HEK293 (cell line): Measurements from ENCODE around the gene POLR1H.

Source experiments
- CTCF ChIA-PET: fragments of 350-600 bp; formaldehyde crosslinking; extraction: SDS; loops from one replicate; lab custom pipeline; 2021; ENCODE audit warnings: antibody characterized with exemption; lab: Yijun Ruan, JAX
- POLR2A ChIA-PET: fragments of 300-600 bp; formaldehyde crosslinking; extraction: SDS; loops from one replicate; lab custom pipeline; 2020; ENCODE audit warnings: antibody characterized with exemption, inconsistent platforms; lab: Yijun Ruan, JAX
- H3K27ac ChIP-seq: fragments of 200-500 bp; sonication (Bioruptor generic); 2 replicates; pipeline ENCODE4 v1.5.1; 2014; ENCODE audit warnings: low read depth, low read length, control low read depth, inconsistent platforms; ENCODE audit errors: extremely low read depth
- H3K36me3 ChIP-seq, 2 experiments: fragments of 200-500 bp in 1 of 2; sonication (Bioruptor generic) in 1 of 2; 1 replicate in 1 of 2; 2 replicates in 1 of 2; pipeline ENCODE4 v1.5.1; 2014 to 2017; ENCODE audit warnings: inconsistent platforms in 2 of 2, low read length in 2 of 2; ENCODE audit not compliant: control insufficient read depth in 2 of 2, insufficient read depth in 1 of 2
- H3K4me1 ChIP-seq: fragments of 200-500 bp; sonication (Bioruptor generic); 2 replicates; pipeline ENCODE4 v1.5.1; 2014; ENCODE audit warnings: mild to moderate bottlenecking, low read length, inconsistent platforms; ENCODE audit not compliant: control insufficient read depth, insufficient read depth
- H3K4me3 ChIP-seq: 2 replicates; pipeline ENCODE4 v1.5.1; 2011; ENCODE audit warnings: low read depth, mild to moderate bottlenecking, control low read depth, low read length, moderate library complexity
- H3K9me3 ChIP-seq: fragments of 200-500 bp; sonication (Bioruptor generic); 2 replicates; pipeline ENCODE4 v1.5.1; 2014; ENCODE audit warnings: low read depth, low read length, inconsistent platforms; ENCODE audit not compliant: control insufficient read depth, insufficient read depth
- FEZF1 ChIP-seq: fragments of 450-650 bp; formaldehyde crosslinking; IDR thresholded peaks from 2 replicates; pipeline ENCODE4 v1.5.1; 2016; ENCODE audit warnings: missing biosample characterization, missing genetic modification characterization
- SCRT2 ChIP-seq: fragments of 450-650 bp; formaldehyde crosslinking; IDR thresholded peaks from 2 replicates; pipeline ENCODE4 v1.5.1; 2016; ENCODE audit warnings: missing biosample characterization, missing genetic modification characterization
- ZNF10 ChIP-seq: fragments of 450-650 bp; formaldehyde crosslinking; IDR thresholded peaks from 2 replicates; pipeline ENCODE4 v1.5.1; 2017; ENCODE audit warnings: missing biosample characterization, missing genetic modification characterization
- ZNF121 ChIP-seq: fragments of 450-650 bp; formaldehyde crosslinking; IDR thresholded peaks from 2 replicates; pipeline ENCODE4 v1.5.1; 2016; ENCODE audit warnings: missing biosample characterization, missing genetic modification characterization
- ZNF223 ChIP-seq: fragments of 450-650 bp; formaldehyde crosslinking; IDR thresholded peaks from 2 replicates; pipeline ENCODE4 v1.5.1; 2016; ENCODE audit warnings: missing biosample characterization, missing genetic modification characterization
- ZNF266 ChIP-seq: fragments of 450-650 bp; formaldehyde crosslinking; IDR thresholded peaks from 2 replicates; pipeline ENCODE4 v1.5.1; 2016; ENCODE audit warnings: missing biosample characterization, missing genetic modification characterization, low read depth
- ZNF324 ChIP-seq: fragments of 450-650 bp; formaldehyde crosslinking; IDR thresholded peaks from 2 replicates; pipeline ENCODE4 v1.5.1; 2016; ENCODE audit warnings: missing biosample characterization, missing genetic modification characterization
- ZNF416 ChIP-seq: fragments of 450-650 bp; formaldehyde crosslinking; IDR thresholded peaks from 2 replicates; pipeline ENCODE4 v1.5.1; 2016; ENCODE audit warnings: missing biosample characterization, missing genetic modification characterization
- ZNF561 ChIP-seq: fragments of 450-650 bp; IDR thresholded peaks from 2 replicates; pipeline ENCODE4 v1.5.1; 2018; ENCODE audit warnings: missing biosample characterization, missing genetic modification characterization, borderline replicate concordance
- ZNF623 ChIP-seq: fragments of 450-650 bp; formaldehyde crosslinking; IDR thresholded peaks from 2 replicates; pipeline ENCODE4 v1.5.1; 2016; ENCODE audit warnings: missing biosample characterization, missing genetic modification characterization
- TF ChIP-seq, protein P1 (sequence below): fragments of 450-650 bp; formaldehyde crosslinking; conservative IDR thresholded peaks from 2 replicates; pipeline ENCODE4 v1.5.1; 2016; ENCODE audit warnings: low read depth, missing biosample characterization, missing genetic modification characterization
- TF ChIP-seq, protein P2 (sequence below): fragments of 450-650 bp; formaldehyde crosslinking; IDR thresholded peaks from 2 replicates; pipeline ENCODE4 v1.5.1; 2016; ENCODE audit warnings: missing biosample characterization, missing genetic modification characterization
- TF ChIP-seq, protein P3 (sequence below): fragments of 450-650 bp; formaldehyde crosslinking; IDR thresholded peaks from 2 replicates; pipeline ENCODE4 v1.5.1; 2016; ENCODE audit warnings: missing biosample characterization, missing genetic modification characterization
- TF ChIP-seq, protein P4 (sequence below): fragments of 450-650 bp; formaldehyde crosslinking; IDR thresholded peaks from 2 replicates; pipeline ENCODE4 v1.5.1; 2016; ENCODE audit warnings: missing biosample characterization, missing genetic modification characterization, low read depth
- TF ChIP-seq, protein P5 (sequence below): fragments of 450-650 bp; formaldehyde crosslinking; IDR thresholded peaks from 2 replicates; pipeline ENCODE4 v1.5.1; 2017; ENCODE audit warnings: missing biosample characterization, missing genetic modification characterization

The POLR1H gene

DNA sequence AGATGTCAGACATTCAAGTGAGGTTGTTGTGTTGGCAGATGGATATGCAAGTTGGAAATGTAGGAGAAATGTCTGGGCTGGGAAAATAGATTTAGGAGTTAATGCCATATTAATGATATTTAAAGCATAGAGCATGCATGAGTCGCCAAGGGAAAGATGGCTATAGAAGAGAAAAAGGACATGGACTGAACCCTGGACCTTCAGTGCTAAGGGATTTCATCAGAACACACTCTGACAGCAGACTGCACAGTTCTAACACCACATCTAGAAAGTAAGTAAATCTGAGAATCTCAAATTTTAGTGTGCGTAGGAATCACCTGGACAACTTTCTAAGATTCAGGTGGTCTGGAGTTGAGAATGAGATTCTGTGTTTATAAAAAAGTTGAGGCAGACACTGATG is 17.3 kb upstream of the POLR1H start (continued):
- TF ChIP-seq, protein P1, sequence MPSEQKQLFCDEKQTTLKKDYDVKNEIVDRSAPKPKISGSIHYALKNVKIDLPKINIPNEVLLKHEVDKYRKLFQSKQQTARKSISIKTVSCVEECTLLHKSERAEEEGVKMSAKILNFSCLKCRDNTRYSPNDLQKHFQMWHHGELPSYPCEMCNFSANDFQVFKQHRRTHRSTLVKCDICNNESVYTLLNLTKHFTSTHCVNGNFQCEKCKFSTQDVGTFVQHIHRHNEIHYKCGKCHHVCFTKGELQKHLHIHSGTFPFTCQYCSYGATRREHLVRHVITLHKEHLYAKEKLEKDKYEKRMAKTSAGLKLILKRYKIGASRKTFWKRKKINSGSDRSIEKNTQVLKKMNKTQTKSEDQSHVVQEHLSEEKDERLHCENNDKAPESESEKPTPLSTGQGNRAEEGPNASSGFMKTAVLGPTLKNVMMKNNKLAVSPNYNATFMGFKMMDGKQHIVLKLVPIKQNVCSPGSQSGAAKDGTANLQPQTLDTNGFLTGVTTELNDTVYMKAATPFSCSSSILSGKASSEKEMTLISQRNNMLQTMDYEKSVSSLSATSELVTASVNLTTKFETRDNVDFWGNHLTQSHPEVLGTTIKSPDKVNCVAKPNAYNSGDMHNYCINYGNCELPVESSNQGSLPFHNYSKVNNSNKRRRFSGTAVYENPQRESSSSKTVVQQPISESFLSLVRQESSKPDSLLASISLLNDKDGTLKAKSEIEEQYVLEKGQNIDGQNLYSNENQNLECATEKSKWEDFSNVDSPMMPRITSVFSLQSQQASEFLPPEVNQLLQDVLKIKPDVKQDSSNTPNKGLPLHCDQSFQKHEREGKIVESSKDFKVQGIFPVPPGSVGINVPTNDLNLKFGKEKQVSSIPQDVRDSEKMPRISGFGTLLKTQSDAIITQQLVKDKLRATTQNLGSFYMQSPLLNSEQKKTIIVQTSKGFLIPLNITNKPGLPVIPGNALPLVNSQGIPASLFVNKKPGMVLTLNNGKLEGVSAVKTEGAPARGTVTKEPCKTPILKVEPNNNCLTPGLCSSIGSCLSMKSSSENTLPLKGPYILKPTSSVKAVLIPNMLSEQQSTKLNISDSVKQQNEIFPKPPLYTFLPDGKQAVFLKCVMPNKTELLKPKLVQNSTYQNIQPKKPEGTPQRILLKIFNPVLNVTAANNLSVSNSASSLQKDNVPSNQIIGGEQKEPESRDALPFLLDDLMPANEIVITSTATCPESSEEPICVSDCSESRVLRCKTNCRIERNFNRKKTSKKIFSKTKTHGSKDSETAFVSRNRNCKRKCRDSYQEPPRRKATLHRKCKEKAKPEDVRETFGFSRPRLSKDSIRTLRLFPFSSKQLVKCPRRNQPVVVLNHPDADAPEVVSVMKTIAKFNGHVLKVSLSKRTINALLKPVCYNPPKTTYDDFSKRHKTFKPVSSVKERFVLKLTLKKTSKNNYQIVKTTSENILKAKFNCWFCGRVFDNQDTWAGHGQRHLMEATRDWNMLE (tag by site-specific recombination), result no peak
- TF ChIP-seq FEZF1 (no peak), ZNF561 (no peak), ZNF266 (tag by site-specific recombination) (no peak)
- TF ChIP-seq, protein P2, sequence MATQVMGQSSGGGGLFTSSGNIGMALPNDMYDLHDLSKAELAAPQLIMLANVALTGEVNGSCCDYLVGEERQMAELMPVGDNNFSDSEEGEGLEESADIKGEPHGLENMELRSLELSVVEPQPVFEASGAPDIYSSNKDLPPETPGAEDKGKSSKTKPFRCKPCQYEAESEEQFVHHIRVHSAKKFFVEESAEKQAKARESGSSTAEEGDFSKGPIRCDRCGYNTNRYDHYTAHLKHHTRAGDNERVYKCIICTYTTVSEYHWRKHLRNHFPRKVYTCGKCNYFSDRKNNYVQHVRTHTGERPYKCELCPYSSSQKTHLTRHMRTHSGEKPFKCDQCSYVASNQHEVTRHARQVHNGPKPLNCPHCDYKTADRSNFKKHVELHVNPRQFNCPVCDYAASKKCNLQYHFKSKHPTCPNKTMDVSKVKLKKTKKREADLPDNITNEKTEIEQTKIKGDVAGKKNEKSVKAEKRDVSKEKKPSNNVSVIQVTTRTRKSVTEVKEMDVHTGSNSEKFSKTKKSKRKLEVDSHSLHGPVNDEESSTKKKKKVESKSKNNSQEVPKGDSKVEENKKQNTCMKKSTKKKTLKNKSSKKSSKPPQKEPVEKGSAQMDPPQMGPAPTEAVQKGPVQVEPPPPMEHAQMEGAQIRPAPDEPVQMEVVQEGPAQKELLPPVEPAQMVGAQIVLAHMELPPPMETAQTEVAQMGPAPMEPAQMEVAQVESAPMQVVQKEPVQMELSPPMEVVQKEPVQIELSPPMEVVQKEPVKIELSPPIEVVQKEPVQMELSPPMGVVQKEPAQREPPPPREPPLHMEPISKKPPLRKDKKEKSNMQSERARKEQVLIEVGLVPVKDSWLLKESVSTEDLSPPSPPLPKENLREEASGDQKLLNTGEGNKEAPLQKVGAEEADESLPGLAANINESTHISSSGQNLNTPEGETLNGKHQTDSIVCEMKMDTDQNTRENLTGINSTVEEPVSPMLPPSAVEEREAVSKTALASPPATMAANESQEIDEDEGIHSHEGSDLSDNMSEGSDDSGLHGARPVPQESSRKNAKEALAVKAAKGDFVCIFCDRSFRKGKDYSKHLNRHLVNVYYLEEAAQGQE (tag by site-specific recombination), result no peak

DNA sequence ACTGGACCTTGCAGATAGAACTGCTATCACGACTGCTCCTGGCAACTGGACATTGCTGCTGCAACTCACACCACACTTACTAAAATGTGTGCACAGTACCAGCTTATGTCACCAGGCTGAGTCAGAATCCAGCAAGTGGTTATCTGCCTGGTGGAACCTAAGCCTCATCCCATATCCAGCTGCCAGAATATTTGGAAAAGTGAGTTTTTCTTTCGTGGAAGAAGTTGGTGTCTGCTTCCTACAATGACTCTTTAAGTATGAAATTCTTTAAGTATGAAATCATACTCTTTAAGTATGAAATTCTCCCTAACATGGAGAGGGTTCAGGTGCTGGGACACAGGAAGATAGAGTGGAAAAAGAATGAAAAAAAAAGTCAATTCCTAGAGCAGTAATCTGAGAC is 16.4 kb upstream of the POLR1H start:
- Histone ChIP-seq H3K27ac (no peak overlapping the region), H3K9me3 (no peaks in the 10 kb centered on the region), H3K4me1 (peaks cover 7% of the 10 kb centered on the region), H3K4me3 (no peak overlapping the region)
- POLR2A ChIA-PET, result interaction anchor here (1.1 to 2.3 kb wide), 2 partner anchors 16 to 295 kb away, joined by 3 to 11 read pairs; partner anchors contain the start of gene POLR1H
- TF ChIP-seq, protein P3, sequence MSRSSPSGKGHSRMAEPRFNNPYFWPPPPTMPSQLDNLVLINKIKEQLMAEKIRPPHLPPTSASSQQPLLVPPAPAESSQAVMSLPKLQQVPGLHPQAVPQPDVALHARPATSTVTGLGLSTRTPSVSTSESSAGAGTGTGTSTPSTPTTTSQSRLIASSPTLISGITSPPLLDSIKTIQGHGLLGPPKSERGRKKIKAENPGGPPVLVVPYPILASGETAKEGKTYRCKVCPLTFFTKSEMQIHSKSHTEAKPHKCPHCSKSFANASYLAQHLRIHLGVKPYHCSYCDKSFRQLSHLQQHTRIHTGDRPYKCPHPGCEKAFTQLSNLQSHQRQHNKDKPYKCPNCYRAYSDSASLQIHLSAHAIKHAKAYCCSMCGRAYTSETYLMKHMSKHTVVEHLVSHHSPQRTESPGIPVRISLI (tag by site-specific recombination), result peak; percentile 75
- TF ChIP-seq ZNF223 (tag by site-specific recombination) (no peak), ZNF324 (tag by site-specific recombination) (no peak), ZNF623 (no peak), ZNF416 (tag by site-specific recombination) (no peak), ZNF10 (tag by site-specific recombination) (0 out of 2 replicates have a peak, but pooled peaks have one; percentile 45), SCRT2 (tag by site-specific recombination) (peak; percentile 92), ZNF121 (tag by site-specific recombination) (no peak)
- TF ChIP-seq, protein P4, sequence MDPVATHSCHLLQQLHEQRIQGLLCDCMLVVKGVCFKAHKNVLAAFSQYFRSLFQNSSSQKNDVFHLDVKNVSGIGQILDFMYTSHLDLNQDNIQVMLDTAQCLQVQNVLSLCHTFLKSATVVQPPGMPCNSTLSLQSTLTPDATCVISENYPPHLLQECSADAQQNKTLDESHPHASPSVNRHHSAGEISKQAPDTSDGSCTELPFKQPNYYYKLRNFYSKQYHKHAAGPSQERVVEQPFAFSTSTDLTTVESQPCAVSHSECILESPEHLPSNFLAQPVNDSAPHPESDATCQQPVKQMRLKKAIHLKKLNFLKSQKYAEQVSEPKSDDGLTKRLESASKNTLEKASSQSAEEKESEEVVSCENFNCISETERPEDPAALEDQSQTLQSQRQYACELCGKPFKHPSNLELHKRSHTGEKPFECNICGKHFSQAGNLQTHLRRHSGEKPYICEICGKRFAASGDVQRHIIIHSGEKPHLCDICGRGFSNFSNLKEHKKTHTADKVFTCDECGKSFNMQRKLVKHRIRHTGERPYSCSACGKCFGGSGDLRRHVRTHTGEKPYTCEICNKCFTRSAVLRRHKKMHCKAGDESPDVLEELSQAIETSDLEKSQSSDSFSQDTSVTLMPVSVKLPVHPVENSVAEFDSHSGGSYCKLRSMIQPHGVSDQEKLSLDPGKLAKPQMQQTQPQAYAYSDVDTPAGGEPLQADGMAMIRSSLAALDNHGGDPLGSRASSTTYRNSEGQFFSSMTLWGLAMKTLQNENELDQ (tag by site-specific recombination), result no peak
- TF ChIP-seq, protein P5, sequence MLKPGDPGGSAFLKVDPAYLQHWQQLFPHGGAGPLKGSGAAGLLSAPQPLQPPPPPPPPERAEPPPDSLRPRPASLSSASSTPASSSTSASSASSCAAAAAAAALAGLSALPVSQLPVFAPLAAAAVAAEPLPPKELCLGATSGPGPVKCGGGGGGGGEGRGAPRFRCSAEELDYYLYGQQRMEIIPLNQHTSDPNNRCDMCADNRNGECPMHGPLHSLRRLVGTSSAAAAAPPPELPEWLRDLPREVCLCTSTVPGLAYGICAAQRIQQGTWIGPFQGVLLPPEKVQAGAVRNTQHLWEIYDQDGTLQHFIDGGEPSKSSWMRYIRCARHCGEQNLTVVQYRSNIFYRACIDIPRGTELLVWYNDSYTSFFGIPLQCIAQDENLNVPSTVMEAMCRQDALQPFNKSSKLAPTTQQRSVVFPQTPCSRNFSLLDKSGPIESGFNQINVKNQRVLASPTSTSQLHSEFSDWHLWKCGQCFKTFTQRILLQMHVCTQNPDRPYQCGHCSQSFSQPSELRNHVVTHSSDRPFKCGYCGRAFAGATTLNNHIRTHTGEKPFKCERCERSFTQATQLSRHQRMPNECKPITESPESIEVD, result peak; percentile 71
- TF ChIP-seq, all 188 proteins: peak for 4
- CTCF ChIA-PET, result interaction anchor here (1.0 kb wide), 3 partner anchors 87 to 342 kb away, joined by 3 to 6 read pairs (median 4); no protein-coding TSS in a partner anchor
- no peaks in the 10 kb centered on the region for H3K36me3 ChIP-seq
